Panc1 (cell line): ENCODE measurements around the gene RPA3. TPM values are rescaled to one million over a fixed set of nuclear protein-coding genes. Genes with fewer than 3 reads are reported as not detected.
A peak's percentile ranks its signal among the peaks of the same experiment; 100 is the strongest.

ENCODE experiments used
- ATAC-seq: fragments of 200-7000 bp; cut with Tn5 transposase; 2 replicates; pipeline ENCODE4 v1.9.1; 2020; ENCODE audit warnings: mild to moderate bottlenecking, moderate library complexity
- BruUV-seq: library from RNA; stranded (reverse); fragments of 400-500 nt; replicated peaks from 2 replicates; lab custom pipeline; 2021; lab: Mats Ljungman, UMichigan
- CTCF ChIA-PET: fragments of 300-600 bp; sonication (Branson Sonifier 250); formaldehyde crosslinking; loops from one replicate; lab custom pipeline; 2022; ENCODE audit warnings: antibody characterized with exemption; lab: Charles Lee
- POLR2A ChIA-PET: fragments of 300-600 bp; sonication (Branson Sonifier 250); formaldehyde crosslinking; loops from one replicate; lab custom pipeline; 2022; ENCODE audit warnings: antibody characterized with exemption; lab: Charles Lee
- DNase-seq: peaks from one replicate; pipeline ENCODE4 v3.0.0-alpha.2; 2010; ENCODE audit warnings: low read depth, low spot score
- H3K27ac ChIP-seq: 2 replicates; pipeline ENCODE4 v1.5.1; 2011; ENCODE audit warnings: mild to moderate bottlenecking, low read length, inconsistent platforms
- H3K27me3 ChIP-seq: fragments of 200-500 bp; sonication (Bioruptor generic); 2 replicates; pipeline ENCODE4 v1.6.0; 2014; ENCODE audit warnings: low read length, inconsistent platforms; ENCODE audit not compliant: control insufficient read depth, insufficient read depth
- H3K36me3 ChIP-seq: fragments of 200-500 bp; sonication (Bioruptor generic); 2 replicates; pipeline ENCODE4 v1.5.1; 2014; ENCODE audit warnings: inconsistent platforms, mild to moderate bottlenecking, low read length, moderate library complexity; ENCODE audit not compliant: control insufficient read depth, insufficient read depth
- H3K4me1 ChIP-seq: 2 replicates; pipeline ENCODE4 v1.5.1; 2011; ENCODE audit warnings: inconsistent platforms, mild to moderate bottlenecking, low read length, moderate library complexity; ENCODE audit not compliant: control insufficient read depth, insufficient read depth
- H3K4me3 ChIP-seq, 2 experiments: 2 replicates each; pipeline ENCODE4 v1.5.1; 2011 to 2012; ENCODE audit warnings: low read depth in 2 of 2, low read length in 2 of 2, mild to moderate bottlenecking in 2 of 2, inconsistent platforms in 1 of 2, moderate library complexity in 1 of 2
- H3K9me3 ChIP-seq: fragments of 200-500 bp; sonication (Bioruptor generic); 2 replicates; pipeline ENCODE4 v1.5.1; 2014; ENCODE audit warnings: low read depth, mild to moderate bottlenecking, inconsistent platforms, low read length, moderate library complexity; ENCODE audit not compliant: control insufficient read depth, insufficient read depth
- CTCF ChIP-seq: fragments of 450-650 bp; IDR thresholded peaks from 2 replicates; pipeline ENCODE4 v1.5.1; 2017; ENCODE audit warnings: mild to moderate bottlenecking
- POLR2AphosphoS5 ChIP-seq: IDR thresholded peaks from 2 replicates; pipeline ENCODE4 v1.6.1; 2012; ENCODE audit warnings: mild to moderate bottlenecking, low read depth, low read length, moderate library complexity
- REST ChIP-seq, 2 experiments: IDR thresholded peaks; 2 replicates each; pipeline ENCODE4 v1.6.1; 2011 to 2012; ENCODE audit warnings: low read depth in 2 of 2, control low read depth in 1 of 2, low read length in 1 of 2, mild to moderate bottlenecking in 1 of 2, moderate library complexity in 1 of 2; ENCODE audit not compliant: insufficient read depth in 1 of 2
- SIN3A ChIP-seq: IDR thresholded peaks from 2 replicates; pipeline ENCODE4 v1.6.1; 2012; ENCODE audit warnings: low read depth, mild to moderate bottlenecking, low read length, moderate library complexity, borderline replicate concordance; ENCODE audit not compliant: insufficient read depth
- TCF7L2 ChIP-seq: IDR thresholded peaks from 2 replicates; pipeline ENCODE4 v1.6.1; 2011; ENCODE audit warnings: mild to moderate bottlenecking, low read depth, low read length, inconsistent platforms
- in situ Hi-C: cut with HindIII; loops from 2 replicates; pipeline ENCODE4 v1.10.0; 2016; ENCODE audit warnings: low sequenced_read_pairs, low pct_unique_long_range_greater_than_20kb
- intact Hi-C: fragments of 100-400 bp; cut with micrococcal nuclease; formaldehyde crosslinking; loops from one replicate; pipeline ENCODE4 v1.10.0; 2022; ENCODE audit not compliant: unreplicated experiment
- total RNA-seq: library from RNA; stranded (reverse); gene quantifications from one replicate; pipeline ENCODE4 v1.2.1, GENCODE V29; 2021; ENCODE audit not compliant: unreplicated experiment

RPA3 gene
- total RNA-seq, 1 experiment from 2014 or later = 93.5 TPM

DNA sequence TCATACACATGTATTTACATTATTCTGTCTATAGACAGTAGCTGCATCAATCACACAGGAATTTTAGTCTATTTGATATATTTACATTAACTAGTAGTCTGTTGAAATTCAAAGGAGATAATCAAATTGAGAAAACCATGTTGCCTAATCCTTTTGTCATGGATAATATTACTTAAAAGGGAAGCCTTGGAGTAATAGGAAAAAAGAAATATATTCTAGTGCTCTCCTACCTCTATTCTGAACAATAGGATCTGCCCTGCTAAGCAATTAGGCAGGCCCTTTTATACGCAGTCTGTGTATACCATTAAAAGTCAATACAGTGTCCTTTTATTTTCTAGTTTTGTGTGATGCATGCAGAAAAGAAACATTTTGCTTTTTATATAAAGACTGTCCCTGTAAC lies 53.4 kb downstream of the RPA3 start:
- in situ Hi-C loops (no loop called here), intact Hi-C loops (no loop called here)
- Histone ChIP-seq H3K27ac (no peak overlapping the region), H3K9me3 (no peaks in the 10 kb centered on the region), H3K4me3 (no peak overlapping the region), H3K27me3 (no peaks in the 10 kb centered on the region), H3K4me1 (peaks cover 7% of the 10 kb centered on the region; the same call in 1 of the 2 replicates), H3K36me3 (no peaks in the 10 kb centered on the region)
- no TSS peak for BruUV-seq
- ChIA-PET CTCF (no interaction called here), POLR2A (no interaction called here)
- no peak for DNase-seq
- TF ChIP-seq SIN3A (no peak), CTCF (no peak), TCF7L2 (no peak), POLR2AphosphoS5 (no peak), REST (IDR thresholded peaks at IDR 0.05; ENCODE audit: insufficient read depth in 1 of 2, low read depth in 2 of 2, low read length in 1 of 2) (no peak)
- ATAC-seq = no peak

GRCh38 chr7:7664291-7664690 lies 54.1 kb downstream of the RPA3 start:
- CTCF ChIA-PET = no interaction called here
- no peak for DNase-seq
- intact Hi-C loops (no loop called here), in situ Hi-C loops (no loop called here)
- no TSS peak for BruUV-seq
- TF ChIP-seq POLR2AphosphoS5 (no peak), TCF7L2 (no peak), SIN3A (no peak), CTCF (no peak), REST (IDR thresholded peaks at IDR 0.05; ENCODE audit: insufficient read depth in 1 of 2, low read depth in 2 of 2, low read length in 1 of 2) (no peak)
- ATAC-seq = no peak
- Histone ChIP-seq H3K36me3 (no peaks in the 10 kb centered on the region), H3K4me1 (peaks cover 7% of the 10 kb centered on the region; the same call in 1 of the 2 replicates), H3K4me3 (no peak overlapping the region), H3K27ac (peak overlapping the region; percentile 18; the same call in 1 of the 2 replicates), H3K27me3 (no peaks in the 10 kb centered on the region), H3K9me3 (no peaks in the 10 kb centered on the region)
- POLR2A ChIA-PET = no interaction called here
